T47D (cell line): ENCODE data around the gene FGF14.
"Not testable (repeated sequence)": the region's sequence is repeated elsewhere in the genome, so short reads cannot be mapped to it uniquely, and the experiment has no call there.

Source experiments
- DNase-seq, 2 experiments: peaks; one replicate each; pipeline versions ENCODE4 v3.0.0 to v3.0.0-alpha.2; 2011 to 2012; ENCODE audit warnings: low read depth in 1 of 2, low spot score in 1 of 2
- JUND ChIP-seq: IDR thresholded peaks from 2 replicates; pipeline ENCODE4 v1.6.1; 2012; ENCODE audit warnings: low read depth
- in situ Hi-C: cut with HindIII; loops from 2 replicates; pipeline ENCODE4 v1.10.0; 2016; ENCODE audit warnings: low sequenced_read_pairs, low pct_unique_long_range_greater_than_20kb

FGF14 gene

GRCh38 chr13:102100234-102100633 is 301.6 kb downstream of the FGF14 start:
- in situ Hi-C loops = no loop called here

GRCh38 chr13:102097708-102098107 is 304.1 kb downstream of the FGF14 start:
- no peak for DNase-seq
- no peak for TF ChIP-seq JUND
- in situ Hi-C loops = no loop called here

More at GRCh38 chr13:102100234-102100633, 301.6 kb downstream of the FGF14 start:
- no peak for DNase-seq
- no peak for TF ChIP-seq JUND

- in situ Hi-C loops = not testable (repeated sequence)
Observed at GRCh38 chr13:102093288-102093687, 308.6 kb downstream of the FGF14 start.

GRCh38 chr13:102091231-102091630 is 310.6 kb downstream of the FGF14 start:
- no peak for TF ChIP-seq JUND
- in situ Hi-C loops = no loop called here
- peak in 1 of 2 experiments; percentile 9 for DNase-seq

More at GRCh38 chr13:102093288-102093687, 308.6 kb downstream of the FGF14 start:
- not testable (repeated sequence) for DNase-seq

GRCh38 chr13:102090532-102090931 is 311.3 kb downstream of the FGF14 start:
- TF ChIP-seq JUND = no peak
- in situ Hi-C loops = no loop called here
- DNase-seq = no peak

GRCh38 chr13:102089722-102090121 is 312.1 kb downstream of the FGF14 start:
- TF ChIP-seq JUND = no peak
- no peak for DNase-seq
- in situ Hi-C loops = no loop called here

GRCh38 chr13:102089177-102089576 is 312.7 kb downstream of the FGF14 start:
- peak in 1 of 2 experiments; percentile 7 for DNase-seq
- TF ChIP-seq JUND = no peak
- in situ Hi-C loops = no loop called here

GRCh38 chr13:102073251-102073650 is 328.6 kb downstream of the FGF14 start:
- TF ChIP-seq JUND = no peak
- in situ Hi-C loops = no loop called here
- DNase-seq = no peak

GRCh38 chr13:102071711-102072110 is 330.1 kb downstream of the FGF14 start:
- no peak for TF ChIP-seq JUND
- DNase-seq = no peak
- in situ Hi-C loops = no loop called here

GRCh38 chr13:102068323-102068722 is 333.5 kb downstream of the FGF14 start:
- in situ Hi-C loops, DNase-seq: not testable (repeated sequence)

GRCh38 chr13:102055090-102055779 is 346.6 kb downstream of the FGF14 start:
- TF ChIP-seq JUND = no peak
- no peak for DNase-seq
- in situ Hi-C loops = no loop called here

- TF ChIP-seq JUND = no peak
- in situ Hi-C loops = no loop called here
- no peak for DNase-seq
Observed at GRCh38 chr13:102049853-102050252, 352.0 kb downstream of the FGF14 start.

- in situ Hi-C loops = no loop called here
- TF ChIP-seq JUND = no peak
- DNase-seq = no peak
Observed at GRCh38 chr13:102045731-102046130, 356.1 kb downstream of the FGF14 start.

GRCh38 chr13:102042746-102043145 is 359.1 kb downstream of the FGF14 start:
- TF ChIP-seq JUND = no peak
- no peak for DNase-seq
- in situ Hi-C loops = no loop called here
